ENCODE data around the gene ELK4. TPM values are rescaled to one million over a fixed set of nuclear protein-coding genes. Genes with fewer than 3 reads are reported as not detected.

ELK4 gene
- total and polyA plus RNA-seq, 9 donors, result 11.8 to 19.4 (median 16.0) TPM

DNA sequence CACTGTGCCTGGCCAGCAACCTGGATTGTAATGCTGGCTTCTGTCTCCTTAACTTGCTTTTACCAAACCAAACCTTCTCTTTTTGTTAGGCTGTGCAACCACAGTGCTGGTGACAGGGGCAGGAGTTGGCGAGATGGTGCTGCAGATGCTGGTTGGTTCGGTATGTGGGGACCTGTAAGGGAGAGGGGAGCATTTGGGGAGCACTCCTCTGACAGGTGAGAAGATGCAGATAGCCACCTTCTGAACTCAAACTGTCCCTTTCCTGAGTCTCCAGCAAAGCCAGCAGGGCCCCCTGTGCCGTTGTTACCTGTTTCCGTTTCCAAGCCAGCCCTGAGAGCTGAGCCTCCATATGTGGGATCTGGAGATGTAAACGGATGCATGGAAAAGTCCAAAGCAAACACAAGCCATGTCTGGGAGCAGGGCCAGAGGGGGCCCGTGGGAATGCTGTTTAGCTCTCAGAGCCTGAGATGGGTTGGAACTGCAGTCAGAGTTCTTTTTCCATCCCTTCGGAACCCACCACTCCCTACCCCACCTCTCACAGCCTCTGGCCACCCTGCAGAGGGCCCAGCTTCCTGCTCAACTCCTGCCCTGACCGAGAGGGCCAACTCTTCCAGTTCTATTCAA lies 34.0 kb downstream of the ELK4 start:
- Histone ChIP-seq H3K27ac (ENCODE audit: low read length) (peak overlapping the region; percentile 92), H3K4me1 (ENCODE audit: control insufficient read depth, insufficient read depth, low read length) (peaks cover 38% of the 10 kb centered on the region), H3K9me3 (replicated peaks; ENCODE audit: control insufficient read depth, low read depth, low read length) (no peaks in the 10 kb centered on the region), H3K27me3 (ENCODE audit: control insufficient read depth, insufficient read depth, low read length) (no peaks in the 10 kb centered on the region), H3K36me3 (ENCODE audit: control insufficient read depth, insufficient read depth, low read length) (peaks cover 12% of the 10 kb centered on the region), H3K4me3 (ENCODE audit: low read length) (no peak overlapping the region)
- DNase-seq, result peak; percentile 97
- 16% methylated on average over 2 of the region's 8 CpGs for WGBS (ENCODE audit: insufficient coverage)

DNA sequence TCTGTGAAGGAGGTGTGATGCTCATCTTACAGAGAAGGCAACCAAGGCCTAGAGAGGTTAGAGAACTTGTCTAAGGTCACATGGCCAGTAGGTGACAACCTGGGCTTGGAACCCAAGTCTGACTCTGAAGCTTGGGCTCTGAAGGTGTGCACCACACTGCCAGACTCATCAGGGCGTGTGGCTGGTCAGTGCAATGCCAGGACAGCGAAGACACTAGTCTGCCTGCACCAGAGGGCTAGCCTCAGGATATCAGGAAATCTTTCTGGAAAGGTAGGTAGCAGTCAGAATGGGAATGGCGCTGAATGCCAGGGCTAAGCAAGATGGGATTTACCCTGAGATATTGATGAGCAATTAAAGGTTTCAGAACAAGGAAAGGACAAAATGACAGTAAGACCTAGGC lies 34.9 kb downstream of the ELK4 start:
- Histone ChIP-seq H3K27me3 (ENCODE audit: control insufficient read depth, insufficient read depth, low read length) (no peaks in the 10 kb centered on the region), H3K9me3 (replicated peaks; ENCODE audit: control insufficient read depth, low read depth, low read length) (no peaks in the 10 kb centered on the region), H3K4me1 (ENCODE audit: control insufficient read depth, insufficient read depth, low read length) (peaks cover 46% of the 10 kb centered on the region), H3K36me3 (ENCODE audit: control insufficient read depth, insufficient read depth, low read length) (peaks cover 10% of the 10 kb centered on the region), H3K4me3 (ENCODE audit: low read length) (no peak overlapping the region), H3K27ac (ENCODE audit: low read length) (no peak overlapping the region)
- WGBS (ENCODE audit: insufficient coverage), result 100% methylated on average over 3 of the region's 3 CpGs
- DNase-seq, result no peak

DNA sequence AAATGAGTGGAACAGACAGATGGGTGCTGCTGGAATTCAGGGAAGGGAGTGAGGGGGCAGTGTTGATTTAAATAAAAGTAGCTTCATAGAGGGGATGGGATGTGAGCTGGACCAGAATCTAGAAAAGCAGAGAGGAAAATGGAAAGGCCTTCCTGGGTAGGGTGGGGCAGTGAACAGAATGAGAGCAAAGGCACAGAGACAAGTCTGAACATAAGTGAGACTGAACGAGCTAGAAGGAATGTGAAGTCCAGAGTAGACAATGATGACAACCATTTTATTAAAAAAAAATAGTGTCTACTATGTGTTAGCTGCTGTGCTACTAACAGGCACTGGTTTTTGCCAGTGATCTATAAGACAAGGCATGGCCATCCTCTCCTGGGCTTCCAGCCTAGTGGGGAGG lies 36.0 kb downstream of the ELK4 start:
- Histone ChIP-seq H3K9me3 (replicated peaks; ENCODE audit: control insufficient read depth, low read depth, low read length) (no peaks in the 10 kb centered on the region), H3K36me3 (ENCODE audit: control insufficient read depth, insufficient read depth, low read length) (peaks cover 10% of the 10 kb centered on the region), H3K27me3 (ENCODE audit: control insufficient read depth, insufficient read depth, low read length) (no peaks in the 10 kb centered on the region), H3K4me3 (ENCODE audit: low read length) (no peak overlapping the region), H3K4me1 (ENCODE audit: control insufficient read depth, insufficient read depth, low read length) (peaks cover 48% of the 10 kb centered on the region), H3K27ac (ENCODE audit: low read length) (no peak overlapping the region)
- no CpG with 5 or more reads among the region's 1 CpG for WGBS (ENCODE audit: insufficient coverage)
- DNase-seq, result no peak

DNA sequence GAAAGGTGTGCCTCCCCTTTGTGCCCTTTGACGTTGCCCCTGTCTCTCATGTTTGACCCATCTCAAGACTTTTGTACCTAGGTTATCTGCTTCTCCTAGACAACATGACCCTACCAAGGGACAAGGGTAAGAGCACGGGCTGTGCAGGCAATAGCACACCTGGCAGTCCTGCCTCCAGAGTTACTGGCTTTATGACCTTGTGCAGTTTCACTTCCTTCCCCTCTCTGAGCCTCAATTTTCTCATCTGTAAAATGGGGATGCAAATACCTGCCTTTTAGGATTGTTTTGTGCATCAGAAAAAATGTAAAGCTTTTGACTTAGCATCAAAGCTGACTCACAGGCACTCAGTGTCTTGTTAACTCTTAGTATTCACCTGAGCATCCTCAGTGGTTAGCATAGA lies 36.4 kb downstream of the ELK4 start:
- Histone ChIP-seq H3K36me3 (ENCODE audit: control insufficient read depth, insufficient read depth, low read length) (peaks cover 9% of the 10 kb centered on the region), H3K27me3 (ENCODE audit: control insufficient read depth, insufficient read depth, low read length) (no peaks in the 10 kb centered on the region), H3K4me1 (ENCODE audit: control insufficient read depth, insufficient read depth, low read length) (peaks cover 47% of the 10 kb centered on the region), H3K9me3 (replicated peaks; ENCODE audit: control insufficient read depth, low read depth, low read length) (no peaks in the 10 kb centered on the region), H3K27ac (ENCODE audit: low read length) (no peak overlapping the region), H3K4me3 (ENCODE audit: low read length) (no peak overlapping the region)
- 38% methylated on average over 1 of the region's 2 CpGs for WGBS (ENCODE audit: insufficient coverage)
- DNase-seq, result no peak

DNA sequence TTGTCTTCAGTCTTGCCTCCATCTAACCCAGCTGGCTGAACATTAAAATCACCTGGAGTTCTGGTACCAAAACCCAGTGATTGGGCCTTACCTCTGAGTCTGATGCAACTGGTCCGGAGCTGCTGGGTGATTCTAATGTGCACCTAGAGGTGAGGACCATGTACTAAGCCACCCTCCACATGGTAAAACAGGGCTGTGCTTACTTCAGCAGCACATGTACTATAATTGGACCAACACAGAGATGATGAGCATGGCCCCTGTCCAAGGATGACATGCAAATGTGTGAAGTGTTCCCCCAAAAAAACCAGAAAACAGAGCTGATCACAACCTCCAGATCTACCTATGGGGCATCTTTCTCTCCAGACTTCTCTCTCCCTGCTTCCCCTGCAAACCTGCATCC lies 37.0 kb downstream of the ELK4 start:
- Histone ChIP-seq H3K9me3 (replicated peaks; ENCODE audit: control insufficient read depth, low read depth, low read length) (no peaks in the 10 kb centered on the region), H3K4me1 (ENCODE audit: control insufficient read depth, insufficient read depth, low read length) (peaks cover 41% of the 10 kb centered on the region), H3K4me3 (ENCODE audit: low read length) (no peak overlapping the region), H3K36me3 (ENCODE audit: control insufficient read depth, insufficient read depth, low read length) (peaks cover 6% of the 10 kb centered on the region), H3K27ac (ENCODE audit: low read length) (no peak overlapping the region), H3K27me3 (ENCODE audit: control insufficient read depth, insufficient read depth, low read length) (no peaks in the 10 kb centered on the region)
- DNase-seq, result no peak
- no CpG with 5 or more reads among the region's 1 CpG for WGBS (ENCODE audit: insufficient coverage)

DNA sequence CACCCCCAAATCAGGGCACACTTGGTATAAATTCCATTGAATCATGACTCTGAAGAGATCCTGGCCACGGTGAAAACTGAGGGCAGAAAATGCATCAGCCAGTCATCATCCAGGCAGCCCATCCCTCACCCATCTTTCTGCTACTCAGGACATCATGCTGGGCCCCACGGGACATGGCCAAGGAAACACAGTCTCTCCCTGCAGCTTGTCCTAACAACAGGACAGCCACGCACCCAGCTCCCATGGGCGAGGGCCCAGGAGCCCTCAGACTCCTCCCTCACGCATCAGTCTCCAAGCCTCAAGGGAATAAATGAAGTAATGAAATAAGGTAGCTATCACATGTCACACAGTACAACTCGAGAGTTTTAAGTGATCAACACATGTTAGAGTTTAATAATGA lies 37.8 kb downstream of the ELK4 start:
- Histone ChIP-seq H3K4me3 (ENCODE audit: low read length) (no peak overlapping the region), H3K27me3 (ENCODE audit: control insufficient read depth, insufficient read depth, low read length) (no peaks in the 10 kb centered on the region), H3K4me1 (ENCODE audit: control insufficient read depth, insufficient read depth, low read length) (peaks cover 36% of the 10 kb centered on the region), H3K36me3 (ENCODE audit: control insufficient read depth, insufficient read depth, low read length) (peaks cover 6% of the 10 kb centered on the region), H3K9me3 (replicated peaks; ENCODE audit: control insufficient read depth, low read depth, low read length) (no peaks in the 10 kb centered on the region), H3K27ac (ENCODE audit: low read length) (peak overlapping the region; percentile 79)
- WGBS (ENCODE audit: insufficient coverage), result 20% methylated on average over 1 of the region's 6 CpGs
- DNase-seq, result no peak

DNA sequence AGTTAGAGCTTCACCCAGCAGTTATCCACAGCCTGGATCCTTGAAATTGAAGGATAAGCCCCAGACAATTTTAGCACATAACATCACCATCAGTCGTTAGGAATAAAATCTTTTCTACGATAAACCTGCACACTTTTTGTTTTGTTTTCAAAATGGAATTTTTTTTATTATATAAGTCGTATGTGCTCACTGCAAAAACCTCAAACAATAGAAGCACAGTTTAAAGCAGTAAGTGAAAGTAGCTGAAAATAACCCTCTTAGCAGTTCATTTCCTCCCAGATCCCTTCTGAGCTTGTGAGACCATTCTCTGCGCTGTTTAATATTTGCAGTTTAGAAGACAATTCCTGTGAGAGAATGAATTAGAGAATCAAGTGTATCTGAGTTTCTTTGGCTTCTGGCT lies 38.3 kb downstream of the ELK4 start:
- no peak overlapping the region for H3K4me3 ChIP-seq (ENCODE audit: low read length)
- no peaks in the 10 kb centered on the region for H3K9me3 ChIP-seq (replicated peaks; ENCODE audit: control insufficient read depth, low read depth, low read length)
- DNase-seq, result no peak
- H3K4me1 ChIP-seq (ENCODE audit: control insufficient read depth, insufficient read depth, low read length), result peaks cover 32% of the 10 kb centered on the region
- no peaks in the 10 kb centered on the region for H3K27me3 ChIP-seq (ENCODE audit: control insufficient read depth, insufficient read depth, low read length)
- WGBS (ENCODE audit: insufficient coverage), result no CpG with 5 or more reads among the region's 4 CpGs
- peaks cover 6% of the 10 kb centered on the region for H3K36me3 ChIP-seq (ENCODE audit: control insufficient read depth, insufficient read depth, low read length)
- peak overlapping the region; percentile 79 for H3K27ac ChIP-seq (ENCODE audit: low read length)

DNA sequence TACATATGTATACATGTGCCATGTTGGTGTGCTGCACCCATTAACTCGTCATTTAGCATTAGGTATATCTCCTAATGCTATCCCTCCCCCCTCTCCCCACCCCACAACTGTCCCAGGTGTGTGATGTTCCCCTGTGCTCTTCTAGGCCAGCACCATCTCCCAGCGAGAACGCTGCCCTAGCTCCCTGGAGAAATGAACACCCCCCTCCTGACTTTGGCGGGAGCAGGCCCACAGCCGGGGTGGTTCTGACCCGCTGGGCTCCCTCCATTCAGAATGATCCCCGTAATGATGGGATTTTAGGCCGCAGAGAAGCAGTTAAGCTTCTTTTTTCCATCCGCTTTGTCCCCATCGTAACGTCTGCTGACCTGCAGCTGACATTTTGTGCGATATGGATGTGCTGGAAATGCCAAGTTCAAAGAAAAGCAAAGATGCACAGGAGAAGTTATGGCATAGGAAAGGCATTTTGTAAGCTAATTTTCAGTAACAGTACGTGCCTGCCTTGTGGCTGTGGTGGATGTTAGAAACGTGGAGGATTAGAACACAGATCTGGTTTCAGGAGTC lies 39.3 kb downstream of the ELK4 start:
- 82% methylated on average over 10 of the region's 14 CpGs for WGBS (ENCODE audit: insufficient coverage)
- no peak for DNase-seq
- peaks cover 6% of the 10 kb centered on the region for H3K36me3 ChIP-seq (ENCODE audit: control insufficient read depth, insufficient read depth, low read length)
- peaks cover 26% of the 10 kb centered on the region for H3K4me1 ChIP-seq (ENCODE audit: control insufficient read depth, insufficient read depth, low read length)
- no peak overlapping the region for H3K27ac ChIP-seq (ENCODE audit: low read length)
- H3K9me3 ChIP-seq (replicated peaks; ENCODE audit: control insufficient read depth, low read depth, low read length), result no peaks in the 10 kb centered on the region
- peak overlapping the region; percentile 39 for H3K4me3 ChIP-seq (ENCODE audit: low read length)
- no peaks in the 10 kb centered on the region for H3K27me3 ChIP-seq (ENCODE audit: control insufficient read depth, insufficient read depth, low read length)

DNA sequence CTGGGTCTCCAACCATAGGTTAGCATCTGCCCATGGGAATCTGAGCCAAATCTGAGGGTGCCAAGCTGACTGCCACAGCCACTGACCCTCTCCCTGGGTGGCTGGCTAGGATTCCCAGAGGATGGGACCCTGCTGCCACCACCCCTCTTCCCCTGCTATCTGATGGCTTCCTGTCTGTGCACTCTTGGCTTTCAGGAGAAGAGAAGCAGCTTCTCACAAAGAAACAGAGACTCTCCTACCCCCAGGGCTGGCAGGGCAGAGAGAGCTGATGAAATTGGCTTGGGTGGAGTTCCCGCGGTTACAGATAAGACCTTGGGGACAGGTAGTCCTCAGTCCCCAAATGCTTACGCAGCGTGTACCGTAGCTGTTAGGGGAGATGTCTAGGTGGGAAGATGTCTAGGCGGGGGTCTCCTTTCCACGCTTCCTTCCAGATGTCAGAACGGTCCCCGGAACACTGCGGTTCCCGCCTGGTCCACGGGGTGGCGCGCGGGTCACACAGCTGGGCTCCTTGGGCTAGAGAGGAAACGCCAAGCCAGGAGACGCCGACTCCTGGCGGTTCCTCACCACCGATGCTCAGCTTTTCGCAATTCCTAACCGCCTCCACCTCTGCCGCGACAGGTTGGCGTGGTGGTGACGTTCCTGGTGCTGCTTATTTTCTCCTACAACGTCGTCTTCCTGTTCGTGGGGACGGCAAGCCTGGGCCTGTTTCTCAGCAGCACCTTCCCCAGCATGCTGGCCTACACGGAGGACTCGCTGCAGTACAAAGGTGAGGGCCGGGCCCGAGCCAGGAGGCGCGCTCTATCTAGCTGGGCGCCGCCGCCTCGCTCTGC lies 40.1 kb downstream of the ELK4 start:
- peak overlapping the region; percentile 39 for H3K4me3 ChIP-seq (ENCODE audit: low read length)
- no peaks in the 10 kb centered on the region for H3K9me3 ChIP-seq (replicated peaks; ENCODE audit: control insufficient read depth, low read depth, low read length)
- WGBS (ENCODE audit: insufficient coverage), result 1% methylated on average over 29 of the region's 40 CpGs
- H3K27ac ChIP-seq (ENCODE audit: low read length), result peak overlapping the region; percentile 25
- DNase-seq, result peak; percentile 88
- H3K4me1 ChIP-seq (ENCODE audit: control insufficient read depth, insufficient read depth, low read length), result peaks cover 25% of the 10 kb centered on the region
- peaks cover 4% of the 10 kb centered on the region for H3K36me3 ChIP-seq (ENCODE audit: control insufficient read depth, insufficient read depth, low read length)
- H3K27me3 ChIP-seq (ENCODE audit: control insufficient read depth, insufficient read depth, low read length), result no peaks in the 10 kb centered on the region

DNA sequence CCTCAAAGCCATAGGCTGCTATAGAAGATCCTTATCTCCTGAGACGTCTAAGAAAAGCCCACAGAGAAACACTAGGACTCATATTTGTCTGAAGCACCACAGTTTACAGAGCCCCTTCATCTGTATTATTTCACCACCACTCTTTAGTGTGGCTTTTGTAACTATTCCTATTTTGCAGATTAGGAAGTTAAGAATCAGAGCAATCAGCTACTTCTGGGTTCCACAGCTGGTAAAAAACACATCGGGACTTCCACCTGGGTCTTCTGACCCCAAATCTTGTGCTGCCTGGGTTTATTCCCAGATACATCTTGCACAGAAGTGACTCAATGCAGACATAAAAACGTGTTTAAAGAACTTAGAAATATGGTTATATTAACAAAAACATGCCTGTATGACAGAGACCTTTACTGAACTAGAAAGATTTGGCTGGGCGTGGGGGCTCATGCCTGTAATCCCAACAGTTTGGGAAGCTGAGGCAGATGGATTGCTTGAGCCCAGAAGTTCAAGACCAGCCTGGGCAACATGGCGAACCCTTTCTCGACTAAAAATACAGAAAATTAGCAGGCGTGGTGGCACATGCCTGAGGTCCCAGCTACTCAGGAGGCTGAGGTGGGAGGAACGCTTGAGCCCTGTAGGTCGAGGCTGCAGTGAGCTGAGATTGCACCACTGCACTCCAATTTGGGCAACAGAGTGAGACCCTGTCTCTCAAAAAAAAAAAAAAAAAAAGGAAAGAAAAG lies 40.9 kb downstream of the ELK4 start:
- H3K9me3 ChIP-seq (replicated peaks; ENCODE audit: control insufficient read depth, low read depth, low read length), result no peaks in the 10 kb centered on the region
- H3K4me3 ChIP-seq (ENCODE audit: low read length), result no peak overlapping the region
- H3K4me1 ChIP-seq (ENCODE audit: control insufficient read depth, insufficient read depth, low read length), result peaks cover 25% of the 10 kb centered on the region
- H3K27me3 ChIP-seq (ENCODE audit: control insufficient read depth, insufficient read depth, low read length), result no peaks in the 10 kb centered on the region
- no peak overlapping the region for H3K27ac ChIP-seq (ENCODE audit: low read length)
- WGBS (ENCODE audit: insufficient coverage), result 82% methylated on average over 7 of the region's 9 CpGs
- no peak for DNase-seq
- no peaks in the 10 kb centered on the region for H3K36me3 ChIP-seq (ENCODE audit: control insufficient read depth, insufficient read depth, low read length)

Data from muscle of leg (tissue), 11 donors.